GM23338 (cell line): Measurements from ENCODE around the gene NOP56. TPM values are rescaled to one million over a fixed set of nuclear protein-coding genes. Genes with fewer than 3 reads are reported as not detected.

Experiments
- ATAC-seq: fragments of 200-7000 bp; cut with Tn5 transposase; 3 replicates; pipeline ENCODE4 v1.9.1; 2020
- DNase-seq: peaks from one replicate; pipeline ENCODE4 v3.0.0-alpha.2; 2015; ENCODE audit warnings: low spot score
- H2AFZ ChIP-seq: fragments of 200-600 bp; sonication (generic); 2 replicates; pipeline ENCODE4 v1.8.0; 2016; ENCODE audit warnings: antibody characterized with exemption, mild to moderate bottlenecking, moderate library complexity
- H3F3A ChIP-seq: fragments of 200-600 bp; sonication (generic); replicated peaks from 2 replicates; pipeline ENCODE4 v1.8.0; 2017; ENCODE audit warnings: antibody characterized with exemption, mixed run types, low read depth
- H3K27ac ChIP-seq: fragments of 200-600 bp; sonication (generic); 2 replicates; pipeline ENCODE4 v1.6.1; 2016; ENCODE audit warnings: low read depth
- H3K27me3 ChIP-seq: fragments of 200-600 bp; sonication (generic); 2 replicates; pipeline ENCODE4 v1.8.0; 2016; ENCODE audit warnings: mild to moderate bottlenecking, mixed run types, moderate library complexity; ENCODE audit not compliant: insufficient read depth
- H3K36me3 ChIP-seq: fragments of 200-600 bp; sonication (generic); 2 replicates; pipeline ENCODE4 v1.8.0; 2016; ENCODE audit warnings: mild to moderate bottlenecking; ENCODE audit not compliant: insufficient read depth
- H3K4me1 ChIP-seq: fragments of 200-600 bp; sonication (generic); 2 replicates; pipeline ENCODE4 v1.8.0; 2016; ENCODE audit warnings: mild to moderate bottlenecking, moderate library complexity; ENCODE audit not compliant: insufficient read depth
- H3K4me2 ChIP-seq: fragments of 200-600 bp; sonication (generic); 2 replicates; pipeline ENCODE4 v1.7.1; 2017; ENCODE audit warnings: mixed run types
- H3K4me3 ChIP-seq: fragments of 200-600 bp; sonication (generic); 2 replicates; pipeline ENCODE4 v1.6.1; 2016; ENCODE audit warnings: mixed run types
- H3K79me2 ChIP-seq: fragments of 200-600 bp; sonication (generic); replicated peaks from 2 replicates; pipeline ENCODE4 v1.8.0; 2017; ENCODE audit warnings: mild to moderate bottlenecking; ENCODE audit not compliant: insufficient read depth
- H3K9me2 ChIP-seq: fragments of 200-600 bp; sonication (generic); 2 replicates; pipeline ENCODE4 v1.8.0; 2017; ENCODE audit not compliant: insufficient read depth
- H4K20me1 ChIP-seq: fragments of 200-600 bp; sonication (generic); replicated peaks from 2 replicates; pipeline ENCODE4 v1.8.0; 2017; ENCODE audit warnings: mild to moderate bottlenecking; ENCODE audit not compliant: insufficient read depth
- H3K27ac Mint-ChIP-seq: 2 replicates; pipeline ENCODE4 v1.8.0; 2020; ENCODE audit warnings: inconsistent platforms, mild to moderate bottlenecking, moderate library complexity, mixed read lengths
- H3K27me3 Mint-ChIP-seq: 3 replicates; pipeline ENCODE4 v1.8.0; 2022; ENCODE audit warnings: low read depth, mild to moderate bottlenecking, moderate library complexity, mixed read lengths, inconsistent platforms; ENCODE audit not compliant: insufficient read depth, poor library complexity
- H3K36me3 Mint-ChIP-seq: 3 replicates; pipeline ENCODE4 v1.8.0; 2021; ENCODE audit warnings: low read depth, mild to moderate bottlenecking, inconsistent platforms, moderate library complexity, mixed read lengths
- H3K4me1 Mint-ChIP-seq: 3 replicates; pipeline ENCODE4 v1.8.0; 2020; ENCODE audit warnings: mild to moderate bottlenecking, inconsistent platforms, mixed read lengths
- H3K4me3 Mint-ChIP-seq: 3 replicates; pipeline ENCODE4 v1.8.0; 2021; ENCODE audit warnings: moderate library complexity, mild to moderate bottlenecking, inconsistent platforms, mixed read lengths
- H3K9me3 Mint-ChIP-seq: 3 replicates; pipeline ENCODE4 v1.8.0; 2020; ENCODE audit warnings: moderate library complexity, mild to moderate bottlenecking, inconsistent platforms, mixed read lengths
- CREB1 ChIP-seq: fragments of 250-450 bp; sonication (Bioruptor Pico); IDR thresholded peaks from 2 replicates; pipeline ENCODE4 v1.5.0; 2020; ENCODE audit warnings: low read depth, mild to moderate bottlenecking, moderate library complexity
- CTCF ChIP-seq, 2 experiments: fragments of 200-600 bp in 1 of 2; sonication (generic) in 1 of 2; conservative IDR thresholded peaks; 2 replicates each; pipeline versions ENCODE4 v1.5.1 to v1.6.1; 2016 to 2017; ENCODE audit warnings: antibody characterized with exemption in 2 of 2, low read depth in 2 of 2, mild to moderate bottlenecking in 2 of 2, moderate library complexity in 1 of 2
- EZH2 ChIP-seq: fragments of 200-600 bp; sonication (generic); IDR thresholded peaks from one replicate; pipeline ENCODE4 v1.8.0; 2017; ENCODE audit warnings: antibody characterized with exemption, mild to moderate bottlenecking, low read depth; ENCODE audit not compliant: unreplicated experiment
- EZH2phosphoT487 ChIP-seq: fragments of 200-600 bp; sonication (generic); IDR thresholded peaks from one replicate; pipeline ENCODE4 v1.8.1; 2018; ENCODE audit warnings: antibody characterized with exemption; ENCODE audit not compliant: unreplicated experiment
- JUNB ChIP-seq: IDR thresholded peaks from one replicate; pipeline ENCODE4 v1.6.1; 2016; ENCODE audit warnings: antibody characterized with exemption; ENCODE audit not compliant: unreplicated experiment
- NANOG ChIP-seq: IDR thresholded peaks from 2 replicates; pipeline ENCODE4 v1.6.1; 2016; ENCODE audit warnings: antibody characterized with exemption, borderline replicate concordance
- POLR2AphosphoS5 ChIP-seq: IDR thresholded peaks from 2 replicates; pipeline ENCODE4 v1.6.1; 2016; ENCODE audit warnings: antibody characterized with exemption, low read depth
- STAT1 ChIP-seq: IDR thresholded peaks from one replicate; pipeline ENCODE4 v1.6.1; 2016; ENCODE audit warnings: antibody characterized with exemption; ENCODE audit not compliant: unreplicated experiment
- ZNF114 ChIP-seq: fragments of 250-450 bp; sonication (Bioruptor Pico); IDR thresholded peaks from 2 replicates; pipeline ENCODE4 v1.5.0; 2020; ENCODE audit warnings: mild to moderate bottlenecking, moderate library complexity
- ZNF331 ChIP-seq: fragments of 250-450 bp; sonication (Bioruptor Pico); IDR thresholded peaks from 2 replicates; pipeline ENCODE4 v1.5.0; 2020; ENCODE audit warnings: low read depth, mild to moderate bottlenecking, moderate library complexity
- polyA plus RNA-seq: library from polyadenylated mRNA; unstranded; fragments of >200 nt; fragmentation: Nextera tagmentation; extraction: Ambion mirVana; gene quantifications from 2 replicates; pipeline ENCODE4 v1.2.1, GENCODE V29; 2016
- total RNA-seq: library from RNA; depleted of rRNA; stranded (reverse); fragments of >200 nt; shearing (Covaris generic); gene quantifications from 2 replicates; pipeline ENCODE4 v1.2.3, GENCODE V29; 2014
- TF ChIP-seq, protein P1 (sequence below): fragments of 250-450 bp; sonication (Bioruptor Pico); IDR thresholded peaks from 2 replicates; pipeline ENCODE4 v1.5.0; 2020; ENCODE audit warnings: mild to moderate bottlenecking, moderate library complexity
- TF ChIP-seq, protein P2 (sequence below): IDR thresholded peaks from 2 replicates; pipeline ENCODE4 v1.6.1; 2016; ENCODE audit warnings: antibody characterized with exemption
- TF ChIP-seq, protein P3 (sequence below): IDR thresholded peaks from one replicate; pipeline ENCODE4 v1.6.1; 2018; ENCODE audit warnings: antibody characterized with exemption; ENCODE audit not compliant: unreplicated experiment

The NOP56 gene
- total and polyA plus RNA-seq, 2 experiments from 2014 or later, result 447 to 576 TPM

GRCh38 chr20:2633381-2633780 is 19.1 kb upstream of the NOP56 start:
- Mint-ChIP-seq H3K4me3 (no peak overlapping the region), H3K4me1 (no peaks in the 10 kb centered on the region), H3K27me3 (no peaks in the 10 kb centered on the region), H3K36me3 (no peaks in the 10 kb centered on the region), H3K9me3 (no peaks in the 10 kb centered on the region), H3K27ac (no peak overlapping the region)
- Histone ChIP-seq H3K4me1 (no peaks in the 10 kb centered on the region), H3K36me3 (no peaks in the 10 kb centered on the region), H3K27me3 (no peaks in the 10 kb centered on the region), H3K27ac (no peak overlapping the region), H3K79me2 (no peaks in the 10 kb centered on the region), H2AFZ (no peak overlapping the region), H4K20me1 (no peaks in the 10 kb centered on the region), H3F3A (no peaks in the 10 kb centered on the region), H3K4me3 (no peak overlapping the region), H3K4me2 (no peak overlapping the region), H3K9me2 (0 out of 2 replicates have a peak, but pooled peaks cover 5% of the 10 kb centered on the region)
- DNase-seq (no peak), ATAC-seq (no peak)
- TF ChIP-seq, protein P1, sequence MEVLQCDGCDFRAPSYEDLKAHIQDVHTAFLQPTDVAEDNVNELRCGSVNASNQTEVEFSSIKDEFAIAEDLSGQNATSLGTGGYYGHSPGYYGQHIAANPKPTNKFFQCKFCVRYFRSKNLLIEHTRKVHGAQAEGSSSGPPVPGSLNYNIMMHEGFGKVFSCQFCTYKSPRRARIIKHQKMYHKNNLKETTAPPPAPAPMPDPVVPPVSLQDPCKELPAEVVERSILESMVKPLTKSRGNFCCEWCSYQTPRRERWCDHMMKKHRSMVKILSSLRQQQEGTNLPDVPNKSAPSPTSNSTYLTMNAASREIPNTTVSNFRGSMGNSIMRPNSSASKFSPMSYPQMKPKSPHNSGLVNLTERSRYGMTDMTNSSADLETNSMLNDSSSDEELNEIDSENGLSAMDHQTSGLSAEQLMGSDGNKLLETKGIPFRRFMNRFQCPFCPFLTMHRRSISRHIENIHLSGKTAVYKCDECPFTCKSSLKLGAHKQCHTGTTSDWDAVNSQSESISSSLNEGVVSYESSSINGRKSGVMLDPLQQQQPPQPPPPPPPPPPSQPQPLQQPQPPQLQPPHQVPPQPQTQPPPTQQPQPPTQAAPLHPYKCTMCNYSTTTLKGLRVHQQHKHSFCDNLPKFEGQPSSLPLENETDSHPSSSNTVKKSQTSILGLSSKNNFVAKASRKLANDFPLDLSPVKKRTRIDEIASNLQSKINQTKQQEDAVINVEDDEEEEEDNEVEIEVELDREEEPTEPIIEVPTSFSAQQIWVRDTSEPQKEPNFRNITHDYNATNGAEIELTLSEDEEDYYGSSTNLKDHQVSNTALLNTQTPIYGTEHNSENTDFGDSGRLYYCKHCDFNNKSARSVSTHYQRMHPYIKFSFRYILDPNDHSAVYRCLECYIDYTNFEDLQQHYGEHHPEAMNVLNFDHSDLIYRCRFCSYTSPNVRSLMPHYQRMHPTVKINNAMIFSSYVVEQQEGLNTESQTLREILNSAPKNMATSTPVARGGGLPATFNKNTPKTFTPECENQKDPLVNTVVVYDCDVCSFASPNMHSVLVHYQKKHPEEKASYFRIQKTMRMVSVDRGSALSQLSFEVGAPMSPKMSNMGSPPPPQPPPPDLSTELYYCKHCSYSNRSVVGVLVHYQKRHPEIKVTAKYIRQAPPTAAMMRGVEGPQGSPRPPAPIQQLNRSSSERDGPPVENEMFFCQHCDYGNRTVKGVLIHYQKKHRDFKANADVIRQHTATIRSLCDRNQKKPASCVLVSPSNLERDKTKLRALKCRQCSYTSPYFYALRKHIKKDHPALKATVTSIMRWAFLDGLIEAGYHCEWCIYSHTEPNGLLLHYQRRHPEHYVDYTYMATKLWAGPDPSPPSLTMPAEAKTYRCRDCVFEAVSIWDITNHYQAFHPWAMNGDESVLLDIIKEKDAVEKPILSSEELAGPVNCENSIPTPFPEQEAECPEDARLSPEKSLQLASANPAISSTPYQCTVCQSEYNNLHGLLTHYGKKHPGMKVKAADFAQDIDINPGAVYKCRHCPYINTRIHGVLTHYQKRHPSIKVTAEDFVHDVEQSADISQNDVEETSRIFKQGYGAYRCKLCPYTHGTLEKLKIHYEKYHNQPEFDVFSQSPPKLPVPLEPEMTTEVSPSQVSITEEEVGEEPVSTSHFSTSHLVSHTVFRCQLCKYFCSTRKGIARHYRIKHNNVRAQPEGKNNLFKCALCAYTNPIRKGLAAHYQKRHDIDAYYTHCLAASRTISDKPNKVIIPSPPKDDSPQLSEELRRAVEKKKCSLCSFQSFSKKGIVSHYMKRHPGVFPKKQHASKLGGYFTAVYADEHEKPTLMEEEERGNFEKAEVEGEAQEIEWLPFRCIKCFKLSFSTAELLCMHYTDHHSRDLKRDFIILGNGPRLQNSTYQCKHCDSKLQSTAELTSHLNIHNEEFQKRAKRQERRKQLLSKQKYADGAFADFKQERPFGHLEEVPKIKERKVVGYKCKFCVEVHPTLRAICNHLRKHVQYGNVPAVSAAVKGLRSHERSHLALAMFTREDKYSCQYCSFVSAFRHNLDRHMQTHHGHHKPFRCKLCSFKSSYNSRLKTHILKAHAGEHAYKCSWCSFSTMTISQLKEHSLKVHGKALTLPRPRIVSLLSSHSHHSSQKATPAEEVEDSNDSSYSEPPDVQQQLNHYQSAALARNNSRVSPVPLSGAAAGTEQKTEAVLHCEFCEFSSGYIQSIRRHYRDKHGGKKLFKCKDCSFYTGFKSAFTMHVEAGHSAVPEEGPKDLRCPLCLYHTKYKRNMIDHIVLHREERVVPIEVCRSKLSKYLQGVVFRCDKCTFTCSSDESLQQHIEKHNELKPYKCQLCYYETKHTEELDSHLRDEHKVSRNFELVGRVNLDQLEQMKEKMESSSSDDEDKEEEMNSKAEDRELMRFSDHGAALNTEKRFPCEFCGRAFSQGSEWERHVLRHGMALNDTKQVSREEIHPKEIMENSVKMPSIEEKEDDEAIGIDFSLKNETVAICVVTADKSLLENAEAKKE (CRISPR knock-in tag), result no peak
- TF ChIP-seq ZNF331 (no peak), STAT1 (no peak), EZH2 (no peak), NANOG (no peak), POLR2AphosphoS5 (no peak), ZNF114 (no peak), EZH2phosphoT487 (no peak), CREB1 (CRISPR knock-in tag) (no peak), JUNB (no peak), CTCF (conservative IDR thresholded peaks at IDR 0.05; ENCODE audit: low read depth in 2 of 2) (no peak)
- TF ChIP-seq, protein P2, sequence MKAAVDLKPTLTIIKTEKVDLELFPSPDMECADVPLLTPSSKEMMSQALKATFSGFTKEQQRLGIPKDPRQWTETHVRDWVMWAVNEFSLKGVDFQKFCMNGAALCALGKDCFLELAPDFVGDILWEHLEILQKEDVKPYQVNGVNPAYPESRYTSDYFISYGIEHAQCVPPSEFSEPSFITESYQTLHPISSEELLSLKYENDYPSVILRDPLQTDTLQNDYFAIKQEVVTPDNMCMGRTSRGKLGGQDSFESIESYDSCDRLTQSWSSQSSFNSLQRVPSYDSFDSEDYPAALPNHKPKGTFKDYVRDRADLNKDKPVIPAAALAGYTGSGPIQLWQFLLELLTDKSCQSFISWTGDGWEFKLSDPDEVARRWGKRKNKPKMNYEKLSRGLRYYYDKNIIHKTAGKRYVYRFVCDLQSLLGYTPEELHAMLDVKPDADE, result no peak
- TF ChIP-seq, protein P3, sequence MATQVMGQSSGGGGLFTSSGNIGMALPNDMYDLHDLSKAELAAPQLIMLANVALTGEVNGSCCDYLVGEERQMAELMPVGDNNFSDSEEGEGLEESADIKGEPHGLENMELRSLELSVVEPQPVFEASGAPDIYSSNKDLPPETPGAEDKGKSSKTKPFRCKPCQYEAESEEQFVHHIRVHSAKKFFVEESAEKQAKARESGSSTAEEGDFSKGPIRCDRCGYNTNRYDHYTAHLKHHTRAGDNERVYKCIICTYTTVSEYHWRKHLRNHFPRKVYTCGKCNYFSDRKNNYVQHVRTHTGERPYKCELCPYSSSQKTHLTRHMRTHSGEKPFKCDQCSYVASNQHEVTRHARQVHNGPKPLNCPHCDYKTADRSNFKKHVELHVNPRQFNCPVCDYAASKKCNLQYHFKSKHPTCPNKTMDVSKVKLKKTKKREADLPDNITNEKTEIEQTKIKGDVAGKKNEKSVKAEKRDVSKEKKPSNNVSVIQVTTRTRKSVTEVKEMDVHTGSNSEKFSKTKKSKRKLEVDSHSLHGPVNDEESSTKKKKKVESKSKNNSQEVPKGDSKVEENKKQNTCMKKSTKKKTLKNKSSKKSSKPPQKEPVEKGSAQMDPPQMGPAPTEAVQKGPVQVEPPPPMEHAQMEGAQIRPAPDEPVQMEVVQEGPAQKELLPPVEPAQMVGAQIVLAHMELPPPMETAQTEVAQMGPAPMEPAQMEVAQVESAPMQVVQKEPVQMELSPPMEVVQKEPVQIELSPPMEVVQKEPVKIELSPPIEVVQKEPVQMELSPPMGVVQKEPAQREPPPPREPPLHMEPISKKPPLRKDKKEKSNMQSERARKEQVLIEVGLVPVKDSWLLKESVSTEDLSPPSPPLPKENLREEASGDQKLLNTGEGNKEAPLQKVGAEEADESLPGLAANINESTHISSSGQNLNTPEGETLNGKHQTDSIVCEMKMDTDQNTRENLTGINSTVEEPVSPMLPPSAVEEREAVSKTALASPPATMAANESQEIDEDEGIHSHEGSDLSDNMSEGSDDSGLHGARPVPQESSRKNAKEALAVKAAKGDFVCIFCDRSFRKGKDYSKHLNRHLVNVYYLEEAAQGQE, result no peak
